Endothelial cell (in vitro differentiated cells): ENCODE data around the gene EYA2. TPM values are rescaled to one million over a fixed set of nuclear protein-coding genes. Genes with fewer than 3 reads are reported as not detected.
"Not testable (repeated sequence)": the region's sequence is repeated elsewhere in the genome, so short reads cannot be mapped to it uniquely, and the experiment has no call there.

Experiments
- DNase-seq: peaks from one replicate; pipeline ENCODE4 v3.0.0; 2021; ENCODE audit warnings: low spot score
- H3K27ac Mint-ChIP-seq: one replicate; pipeline ENCODE4 v1.8.0; 2021; ENCODE audit warnings: mixed read lengths, inconsistent platforms; ENCODE audit not compliant: unreplicated experiment
- H3K27me3 Mint-ChIP-seq: one replicate; pipeline ENCODE4 v1.8.0; 2021; ENCODE audit warnings: mild to moderate bottlenecking, moderate library complexity, mixed read lengths, inconsistent platforms; ENCODE audit not compliant: unreplicated experiment
- H3K36me3 Mint-ChIP-seq: one replicate; pipeline ENCODE4 v1.8.0; 2021; ENCODE audit warnings: mild to moderate bottlenecking, low read depth, mixed read lengths, inconsistent platforms; ENCODE audit not compliant: unreplicated experiment
- H3K4me1 Mint-ChIP-seq: one replicate; pipeline ENCODE4 v1.8.0; 2021; ENCODE audit warnings: mild to moderate bottlenecking, mixed read lengths, inconsistent platforms; ENCODE audit not compliant: unreplicated experiment
- H3K4me3 Mint-ChIP-seq: one replicate; pipeline ENCODE4 v1.8.0; 2021; ENCODE audit warnings: mild to moderate bottlenecking, mixed read lengths, inconsistent platforms; ENCODE audit not compliant: unreplicated experiment
- H3K9me3 Mint-ChIP-seq: one replicate; pipeline ENCODE4 v1.8.0; 2021; ENCODE audit warnings: mixed read lengths, inconsistent platforms; ENCODE audit not compliant: unreplicated experiment
- total RNA-seq: library from RNA; stranded (reverse); fragmentation: NEBNext Ultra II Directional; extraction: Animal tissue kit (Norgen Biotek cat#: 25700); gene quantifications from one replicate; pipeline ENCODE4 v1.2.1, GENCODE V29; 2021; ENCODE audit not compliant: unreplicated experiment
- TF ChIP-seq, protein P1 (sequence below): fragments of 200-600 bp; sonication (generic); IDR thresholded peaks from one replicate; pipeline ENCODE4 v1.5.0; 2021; ENCODE audit warnings: antibody characterized with exemption; ENCODE audit not compliant: unreplicated experiment

Gene EYA2
- total RNA-seq, 1 donor from 2014 or later = not detected

DNA sequence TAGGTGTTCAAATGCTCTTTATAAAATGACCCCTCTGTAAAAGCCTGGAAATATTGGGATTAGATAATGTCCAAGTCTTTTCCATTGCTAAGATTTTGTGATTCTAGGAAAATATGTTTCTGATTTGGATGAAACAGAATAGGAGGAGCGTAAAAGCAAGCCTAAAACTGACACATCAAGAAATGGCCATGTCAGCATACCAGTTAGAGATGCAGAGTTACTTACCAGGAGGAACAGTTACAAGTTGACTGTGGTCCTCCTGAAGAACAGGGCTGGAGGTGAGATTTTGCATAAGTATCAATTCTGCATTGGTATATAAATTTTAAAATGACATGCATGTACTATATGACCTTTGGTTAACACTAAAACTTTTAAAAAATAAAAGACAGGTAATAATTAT, 35.3 kb downstream of the EYA2 start:
- TF ChIP-seq, protein P1, sequence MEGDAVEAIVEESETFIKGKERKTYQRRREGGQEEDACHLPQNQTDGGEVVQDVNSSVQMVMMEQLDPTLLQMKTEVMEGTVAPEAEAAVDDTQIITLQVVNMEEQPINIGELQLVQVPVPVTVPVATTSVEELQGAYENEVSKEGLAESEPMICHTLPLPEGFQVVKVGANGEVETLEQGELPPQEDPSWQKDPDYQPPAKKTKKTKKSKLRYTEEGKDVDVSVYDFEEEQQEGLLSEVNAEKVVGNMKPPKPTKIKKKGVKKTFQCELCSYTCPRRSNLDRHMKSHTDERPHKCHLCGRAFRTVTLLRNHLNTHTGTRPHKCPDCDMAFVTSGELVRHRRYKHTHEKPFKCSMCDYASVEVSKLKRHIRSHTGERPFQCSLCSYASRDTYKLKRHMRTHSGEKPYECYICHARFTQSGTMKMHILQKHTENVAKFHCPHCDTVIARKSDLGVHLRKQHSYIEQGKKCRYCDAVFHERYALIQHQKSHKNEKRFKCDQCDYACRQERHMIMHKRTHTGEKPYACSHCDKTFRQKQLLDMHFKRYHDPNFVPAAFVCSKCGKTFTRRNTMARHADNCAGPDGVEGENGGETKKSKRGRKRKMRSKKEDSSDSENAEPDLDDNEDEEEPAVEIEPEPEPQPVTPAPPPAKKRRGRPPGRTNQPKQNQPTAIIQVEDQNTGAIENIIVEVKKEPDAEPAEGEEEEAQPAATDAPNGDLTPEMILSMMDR = no peak
- Mint-ChIP-seq H3K9me3 (no peaks in the 10 kb centered on the region), H3K27ac (no peak overlapping the region), H3K4me1 (no peaks in the 10 kb centered on the region), H3K36me3 (no peaks in the 10 kb centered on the region), H3K27me3 (no peaks in the 10 kb centered on the region), H3K4me3 (no peak overlapping the region)
- DNase-seq = no peak

DNA sequence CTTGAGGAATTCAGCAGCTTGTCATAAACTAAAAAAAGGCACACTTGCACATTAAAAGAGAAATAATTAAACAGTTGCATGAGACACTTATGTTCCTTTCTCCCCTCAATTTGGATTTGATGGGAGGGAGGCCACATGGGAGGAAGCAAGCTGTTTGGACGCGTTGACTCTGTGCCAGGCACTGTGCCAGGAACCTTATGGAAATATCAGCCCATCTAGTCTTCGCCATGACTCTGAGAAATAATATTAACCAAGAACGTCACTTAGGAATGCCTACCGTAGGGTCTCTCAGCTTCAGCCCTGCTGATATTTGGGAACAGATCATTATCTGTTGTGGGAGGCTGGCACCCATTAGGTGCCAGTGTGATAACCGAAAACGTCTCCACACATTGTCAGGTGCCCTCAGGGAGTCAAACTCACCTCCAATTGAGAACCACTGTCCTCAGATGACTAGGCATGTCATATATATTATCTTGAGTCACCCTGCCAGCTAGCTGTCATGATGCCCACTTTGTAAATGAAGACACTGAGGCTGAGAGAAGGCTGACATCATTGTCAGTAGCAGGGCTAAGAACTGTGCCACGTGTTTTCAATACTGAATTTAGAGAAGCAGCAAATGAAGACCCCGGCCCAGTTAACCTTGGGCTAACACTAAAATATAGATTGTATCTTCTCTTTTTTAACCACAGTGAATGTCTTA, 36.1 kb downstream of the EYA2 start:
- Mint-ChIP-seq H3K36me3 (no peaks in the 10 kb centered on the region), H3K27me3 (no peaks in the 10 kb centered on the region), H3K4me1 (no peaks in the 10 kb centered on the region), H3K4me3 (no peak overlapping the region), H3K27ac (no peak overlapping the region), H3K9me3 (no peaks in the 10 kb centered on the region)
- TF ChIP-seq, protein P1 = no peak
- no peak for DNase-seq

DNA sequence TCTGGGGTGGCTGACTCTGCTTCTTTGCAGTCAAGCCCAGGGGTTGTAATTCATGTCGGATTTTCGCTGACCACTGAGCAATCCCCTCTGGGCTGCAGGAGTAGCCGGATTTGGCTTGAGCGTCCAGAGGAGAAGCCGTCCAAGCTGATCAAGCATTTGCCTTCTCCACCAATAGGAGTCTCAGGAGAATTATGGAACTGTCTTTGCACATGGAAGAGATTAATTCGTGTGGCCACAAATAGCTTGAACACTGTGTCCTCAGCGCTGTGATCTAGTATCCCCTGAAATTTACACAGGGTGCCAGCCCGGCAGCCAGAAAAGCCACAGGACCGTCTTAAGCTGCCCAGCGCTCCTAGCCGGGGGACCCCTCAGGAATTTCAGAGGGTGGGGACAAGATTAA, 37.1 kb downstream of the EYA2 start:
- Mint-ChIP-seq H3K4me1 (no peaks in the 10 kb centered on the region), H3K9me3 (no peaks in the 10 kb centered on the region), H3K4me3 (no peak overlapping the region), H3K27me3 (no peaks in the 10 kb centered on the region), H3K27ac (no peak overlapping the region), H3K36me3 (no peaks in the 10 kb centered on the region)
- TF ChIP-seq, protein P1 = no peak
- no peak for DNase-seq

DNA sequence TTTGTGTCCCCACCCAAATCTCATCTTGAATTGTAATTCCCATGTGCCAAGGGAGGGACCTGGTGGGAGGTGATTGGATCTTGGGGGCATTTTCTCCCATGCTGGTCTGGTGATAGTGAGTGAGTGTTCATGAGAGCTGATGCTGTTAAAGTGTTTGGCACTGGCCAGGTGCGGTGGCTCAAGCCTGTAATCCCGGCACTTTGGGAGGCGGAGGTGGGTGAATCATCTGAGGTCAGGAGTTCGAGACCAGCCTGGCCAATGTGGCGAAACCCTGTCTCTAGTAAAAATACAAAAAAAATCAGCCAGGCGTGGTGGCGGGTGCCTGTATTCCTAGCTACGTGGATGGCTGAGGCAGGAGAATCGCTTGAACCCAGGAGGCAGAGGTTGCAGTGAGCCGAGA, 37.8 kb downstream of the EYA2 start:
- not testable (repeated sequence) for H3K4me3 Mint-ChIP-seq, H3K9me3 Mint-ChIP-seq

DNA sequence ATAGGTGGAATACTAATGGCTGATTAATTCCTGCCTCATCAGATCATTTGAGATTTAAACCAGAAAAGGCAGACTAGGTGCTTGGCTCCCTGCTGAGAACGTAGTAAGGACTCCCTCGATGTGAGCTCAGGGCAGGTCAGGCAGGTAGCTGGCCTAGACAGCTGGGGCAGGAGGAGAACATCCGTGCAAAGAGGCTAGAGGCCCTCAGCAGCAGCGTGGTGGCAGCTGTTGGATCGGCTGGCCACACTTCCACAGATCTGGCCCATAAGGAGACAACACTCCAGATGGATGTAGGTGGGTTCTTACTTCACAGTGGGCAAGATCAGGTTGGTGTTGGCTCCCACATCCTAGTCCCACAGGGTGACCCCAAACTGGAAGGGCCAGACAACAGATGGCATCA, 38.5 kb downstream of the EYA2 start:
- Mint-ChIP-seq H3K9me3 (no peaks in the 10 kb centered on the region), H3K4me1 (no peaks in the 10 kb centered on the region), H3K36me3 (no peaks in the 10 kb centered on the region), H3K27ac (no peak overlapping the region), H3K4me3 (no peak overlapping the region), H3K27me3 (no peaks in the 10 kb centered on the region)
- no peak for DNase-seq
- TF ChIP-seq, protein P1 = no peak

More for the DNA sequence above, 37.8 kb downstream of the EYA2 start:
- H3K27ac Mint-ChIP-seq, DNase-seq, H3K4me1 Mint-ChIP-seq, H3K36me3 Mint-ChIP-seq, H3K27me3 Mint-ChIP-seq: not testable (repeated sequence)
